Lower leg skin (tissue), 3 donors: ENCODE data around the gene SEC22A.
"Not testable (repeated sequence)": the region's sequence is repeated elsewhere in the genome, so short reads cannot be mapped to it uniquely, and the experiment has no call there.

Experiments
- CTCF ChIP-seq, 3 donors: fragments of 450-650 bp; IDR thresholded peaks; one replicate each; pipeline ENCODE4 v1.5.1; 2016; ENCODE audit warnings: antibody characterized with exemption in 3 of 3, mild to moderate bottlenecking in 3 of 3, moderate library complexity in 2 of 3
- POLR2A ChIP-seq, 2 donors: fragments of 450-650 bp; IDR thresholded peaks; one replicate each; pipeline ENCODE4 v1.6.1; 2016 to 2017; ENCODE audit warnings: antibody characterized with exemption in 2 of 2, mild to moderate bottlenecking in 1 of 2, moderate library complexity in 1 of 2

GRCh38 chr3:123221369-123221768, 19.6 kb downstream of the SEC22A start:
- TF ChIP-seq CTCF, POLR2A (IDR thresholded peaks at IDR 0.05): not testable (repeated sequence)
